GM21786 (cell line): ENCODE results near the gene LYAR.

ENCODE experiments used
- ATAC-seq: cut with Tn5 transposase; IDR thresholded peaks from one replicate; pipeline ENCODE4 v1.9.1; 2021; ENCODE audit not compliant: unreplicated experiment

Gene LYAR

DNA sequence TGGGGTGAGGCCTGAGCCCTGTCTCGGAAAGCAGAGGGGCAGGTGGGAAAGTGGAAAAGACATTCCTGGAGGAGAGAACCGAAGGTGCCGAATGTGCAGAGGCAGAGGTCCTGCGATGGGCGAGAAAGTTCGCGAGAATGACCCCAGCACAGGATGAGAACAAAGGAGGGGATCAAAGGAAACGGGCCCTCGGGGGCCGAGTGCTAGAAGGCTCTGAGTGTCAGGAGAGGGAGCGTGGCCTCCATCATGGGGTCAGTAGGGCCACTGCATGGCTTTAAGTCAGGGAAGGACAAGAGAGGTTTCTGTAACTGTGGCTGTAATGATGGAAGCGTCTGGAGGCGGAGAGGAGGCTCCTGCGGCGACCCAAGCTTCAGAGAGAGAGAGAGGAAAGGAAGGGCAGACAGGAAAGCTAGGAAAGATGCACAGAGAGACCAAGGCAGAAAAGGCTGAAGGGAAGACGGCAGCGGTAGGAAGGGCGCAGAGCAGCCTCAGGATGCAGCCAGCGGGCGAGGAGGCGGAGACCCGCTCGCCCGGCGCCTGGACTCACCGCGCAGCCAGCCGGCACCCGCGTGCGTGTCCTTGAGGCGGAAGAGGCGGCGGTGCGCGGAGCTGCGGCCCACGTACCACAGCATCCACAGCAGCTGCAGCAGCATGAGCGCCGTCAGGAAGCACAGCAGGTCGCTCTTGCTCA is 63.9 kb downstream of the LYAR start:
- no peak for ATAC-seq
